ENCODE data around the gene PPP1R14D. TPM values are rescaled to one million over a fixed set of nuclear protein-coding genes. Genes with fewer than 3 reads are reported as not detected.

The PPP1R14D gene
- total RNA-seq, 1 donor from 2014 or later, result not detected

DNA sequence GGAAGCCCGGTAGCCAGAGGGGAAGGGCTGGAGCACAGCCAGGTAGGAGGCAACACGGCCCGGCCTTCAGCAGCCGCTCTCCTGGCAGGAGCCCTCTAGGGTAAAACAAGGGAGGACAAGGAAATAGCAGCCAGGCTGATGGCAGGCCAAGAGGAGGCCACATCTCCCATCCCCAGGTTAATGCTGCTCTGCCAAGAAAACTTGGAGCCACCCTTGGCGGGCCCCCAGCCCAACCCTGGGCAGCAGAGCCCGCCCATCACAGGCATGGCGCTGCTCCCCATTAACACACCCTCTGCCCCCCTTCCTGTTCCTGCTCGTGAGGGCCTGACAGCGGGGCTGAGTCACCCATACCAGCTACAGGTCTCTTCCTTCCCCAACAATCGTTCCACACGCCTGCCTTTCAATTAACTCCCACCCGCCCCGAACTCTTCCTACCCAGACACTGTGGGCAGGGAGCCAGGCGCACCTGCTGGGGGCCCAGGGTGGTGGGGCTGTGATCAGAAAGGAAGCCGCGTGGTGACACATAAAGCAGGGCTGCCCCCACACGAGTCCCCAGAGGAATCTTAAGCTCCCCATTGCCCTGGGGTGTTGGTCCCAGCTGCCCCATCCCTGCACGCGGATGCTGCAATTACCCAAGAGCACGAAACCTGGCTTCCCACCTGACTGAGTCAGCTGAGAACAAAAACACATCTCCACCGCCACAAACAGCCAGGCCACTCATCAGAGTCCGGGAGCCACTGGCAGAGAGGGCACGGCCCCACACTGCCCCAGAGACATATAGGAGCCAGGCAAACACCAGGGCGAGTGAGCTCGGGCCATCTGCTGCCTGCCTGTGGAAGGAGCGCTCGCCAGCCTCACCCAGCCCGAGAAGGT lies 59.0 kb downstream of the PPP1R14D start, which contains the start of gene C15orf62:
TSS of gene C15orf62 (plus strand) at position 707 of the 873 bp plus-strand sequence. CDS start 516 bp downstream, outside the sequence.
- H3K4me3 ChIP-seq (ENCODE audit: low read depth, low read length), result peak within 1 kb of the TSS; percentile 1
- TF ChIP-seq, protein P1, sequence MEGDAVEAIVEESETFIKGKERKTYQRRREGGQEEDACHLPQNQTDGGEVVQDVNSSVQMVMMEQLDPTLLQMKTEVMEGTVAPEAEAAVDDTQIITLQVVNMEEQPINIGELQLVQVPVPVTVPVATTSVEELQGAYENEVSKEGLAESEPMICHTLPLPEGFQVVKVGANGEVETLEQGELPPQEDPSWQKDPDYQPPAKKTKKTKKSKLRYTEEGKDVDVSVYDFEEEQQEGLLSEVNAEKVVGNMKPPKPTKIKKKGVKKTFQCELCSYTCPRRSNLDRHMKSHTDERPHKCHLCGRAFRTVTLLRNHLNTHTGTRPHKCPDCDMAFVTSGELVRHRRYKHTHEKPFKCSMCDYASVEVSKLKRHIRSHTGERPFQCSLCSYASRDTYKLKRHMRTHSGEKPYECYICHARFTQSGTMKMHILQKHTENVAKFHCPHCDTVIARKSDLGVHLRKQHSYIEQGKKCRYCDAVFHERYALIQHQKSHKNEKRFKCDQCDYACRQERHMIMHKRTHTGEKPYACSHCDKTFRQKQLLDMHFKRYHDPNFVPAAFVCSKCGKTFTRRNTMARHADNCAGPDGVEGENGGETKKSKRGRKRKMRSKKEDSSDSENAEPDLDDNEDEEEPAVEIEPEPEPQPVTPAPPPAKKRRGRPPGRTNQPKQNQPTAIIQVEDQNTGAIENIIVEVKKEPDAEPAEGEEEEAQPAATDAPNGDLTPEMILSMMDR (conservative IDR thresholded peaks at IDR 0.05; ENCODE audit: low read depth, low read length), result peak; percentile 5
- DNase-seq (ENCODE audit: low read depth), result no peak

DNA sequence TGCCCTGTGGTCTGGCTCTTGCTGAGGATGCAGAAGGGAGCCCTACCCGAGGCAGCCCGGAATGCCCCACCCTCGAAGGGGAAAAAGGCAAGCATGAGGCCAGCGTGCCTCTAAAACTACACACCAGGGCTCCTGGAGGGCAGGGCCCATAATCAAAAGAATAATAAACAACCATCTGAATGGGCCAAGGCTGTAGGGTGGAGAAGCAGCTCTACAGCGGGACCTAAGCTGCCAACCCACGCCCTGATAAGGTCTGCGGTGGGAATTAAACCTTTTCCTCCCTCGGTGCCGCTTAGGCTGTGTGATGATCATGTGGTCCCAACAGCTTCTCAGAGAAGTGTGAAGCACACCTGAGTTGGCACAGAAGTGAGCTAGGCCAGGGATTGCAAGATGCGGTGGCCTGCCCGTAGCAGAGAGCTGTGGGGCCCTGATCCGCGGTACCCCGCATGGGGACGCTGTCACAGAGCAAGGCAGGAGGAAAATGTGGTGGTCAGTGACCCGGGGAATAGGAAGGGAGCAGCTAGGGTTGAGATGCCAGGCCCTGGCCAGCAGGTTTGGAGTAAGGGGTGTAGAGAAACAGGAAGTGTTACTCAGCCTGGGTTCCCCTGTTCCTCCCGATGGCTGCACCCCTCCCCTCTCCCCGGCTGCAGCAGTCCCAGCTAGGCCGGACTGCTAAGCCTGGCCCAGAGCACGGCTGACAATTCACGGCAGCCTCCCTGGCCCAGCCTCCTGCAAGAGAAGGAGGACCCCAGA lies 59.8 kb downstream of the PPP1R14D start:
- H3K4me3 ChIP-seq (ENCODE audit: low read depth, low read length), result no peak overlapping the region
- no peak for DNase-seq (ENCODE audit: low read depth)
- TF ChIP-seq, protein P1 (conservative IDR thresholded peaks at IDR 0.05; ENCODE audit: low read depth, low read length), result no peak

DNA sequence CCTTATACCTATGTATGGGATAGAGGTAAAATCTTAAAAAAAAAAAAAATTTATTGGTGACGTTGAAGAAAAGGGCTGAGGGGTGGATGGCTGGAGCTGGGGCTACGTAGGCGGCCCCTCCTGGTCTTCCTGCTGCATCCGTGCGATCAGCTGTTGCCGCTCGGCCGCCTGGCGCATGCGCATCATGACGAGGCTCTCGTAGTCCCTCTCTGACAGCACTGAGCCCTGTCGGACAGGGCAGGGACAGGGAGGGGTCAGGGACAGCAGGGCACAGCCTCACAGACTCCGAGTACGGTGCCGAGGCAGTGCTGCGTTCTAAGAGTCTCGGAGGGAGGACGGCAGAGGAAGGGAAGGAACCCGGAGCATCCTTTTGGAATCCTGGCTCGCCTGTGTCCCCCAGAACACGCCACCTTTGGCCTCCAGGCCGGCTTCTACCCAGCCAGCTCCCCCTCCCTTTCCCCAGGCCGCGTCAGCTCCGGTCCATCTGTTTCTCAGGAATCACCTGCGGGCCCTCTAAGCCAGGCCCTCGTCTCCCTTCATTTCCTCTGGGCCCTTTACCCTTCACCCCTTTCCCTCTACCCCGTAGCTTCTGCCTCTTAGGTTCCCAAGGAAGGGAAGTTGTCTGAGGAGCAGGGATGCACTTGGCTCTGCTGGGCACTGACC lies 60.5 kb downstream of the PPP1R14D start:
- TF ChIP-seq, protein P1 (conservative IDR thresholded peaks at IDR 0.05; ENCODE audit: low read depth, low read length), result no peak
- no peak for DNase-seq (ENCODE audit: low read depth)
- no peak overlapping the region for H3K4me3 ChIP-seq (ENCODE audit: low read depth, low read length)

DNA sequence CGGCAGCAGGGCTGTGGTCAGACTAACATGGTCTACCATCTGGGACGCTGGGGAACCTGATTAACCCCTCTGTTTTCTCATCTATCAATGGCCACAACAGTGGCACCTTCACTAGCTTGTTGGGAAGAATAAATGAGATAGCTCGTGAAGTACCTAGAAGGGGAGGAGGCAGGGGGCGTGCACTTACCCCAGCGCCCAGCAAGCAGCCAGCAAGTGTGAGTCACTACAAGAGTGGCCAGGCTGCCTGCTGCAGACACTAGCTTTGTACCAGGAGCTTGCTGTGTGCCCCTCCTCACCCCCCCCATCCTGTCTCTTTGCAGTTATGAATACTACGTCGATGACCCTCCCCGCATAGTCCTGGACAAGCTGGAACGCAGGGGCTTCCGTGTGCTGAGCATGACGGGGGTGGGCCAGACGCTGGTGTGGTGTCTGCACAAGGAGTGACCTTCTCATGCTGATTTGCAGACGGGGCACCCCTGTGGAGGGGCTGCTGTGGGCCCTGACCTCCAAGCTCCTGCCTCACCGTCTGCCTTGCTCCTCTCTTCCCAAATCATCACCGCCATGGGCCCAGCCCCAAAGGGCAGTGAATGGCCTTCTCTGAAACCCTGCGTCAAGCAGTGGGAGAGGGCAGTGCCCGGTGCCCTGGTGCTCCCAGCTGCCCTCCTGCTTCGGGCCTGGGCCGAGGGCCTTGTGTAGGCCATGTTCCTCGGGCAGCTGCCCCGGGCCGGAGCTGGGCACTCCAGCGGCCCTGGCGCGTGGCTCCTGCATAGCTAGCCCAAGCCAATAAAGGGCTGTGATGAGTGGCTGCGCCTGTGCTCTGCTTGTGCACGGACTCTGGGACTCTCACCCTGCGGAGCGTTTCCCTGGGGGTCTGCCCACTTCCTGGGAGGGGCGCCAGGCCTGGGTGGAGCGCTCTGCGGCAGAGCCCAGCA lies 61.3 kb downstream of the PPP1R14D start:
- TF ChIP-seq, protein P1 (conservative IDR thresholded peaks at IDR 0.05; ENCODE audit: low read depth, low read length), result no peak
- H3K4me3 ChIP-seq (ENCODE audit: low read depth, low read length), result no peak overlapping the region
- no peak for DNase-seq (ENCODE audit: low read depth)

DNA sequence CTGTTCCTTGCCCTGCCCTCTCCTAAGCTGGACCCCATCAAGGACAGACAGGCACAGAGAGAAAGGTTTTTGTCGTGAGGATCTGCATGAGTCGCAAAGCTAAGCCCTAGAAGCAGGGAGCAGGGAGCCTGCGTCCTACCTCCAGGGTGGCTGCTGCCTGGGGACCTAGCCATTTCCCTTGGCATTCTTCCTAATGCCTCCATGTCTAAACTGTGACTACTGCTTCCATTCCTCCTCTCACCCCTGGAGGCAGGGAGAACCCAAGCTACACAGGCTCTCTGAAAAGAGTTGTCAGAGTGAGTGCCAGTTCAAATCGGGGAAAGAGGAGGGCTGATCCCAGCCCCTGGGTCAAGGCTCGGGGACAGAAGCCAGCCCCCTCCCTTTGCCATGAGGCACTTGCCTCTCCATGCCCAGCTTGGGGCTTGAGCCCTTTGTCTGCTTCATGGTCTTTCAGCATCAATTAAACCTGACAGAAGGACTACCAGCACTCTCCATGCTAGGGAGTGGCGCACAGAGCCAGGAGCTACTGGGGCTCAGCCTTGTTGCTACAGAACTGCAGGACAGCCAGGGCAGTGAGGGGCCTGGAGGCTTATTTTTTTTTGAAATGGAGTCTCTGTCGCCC lies 62.2 kb downstream of the PPP1R14D start:
- no peak overlapping the region for H3K4me3 ChIP-seq (ENCODE audit: low read depth, low read length)
- TF ChIP-seq, protein P1 (conservative IDR thresholded peaks at IDR 0.05; ENCODE audit: low read depth, low read length), result no peak
- DNase-seq (ENCODE audit: low read depth), result no peak

Other genes with a start within 250 kb of the PPP1R14D start
- gene KNL1, start 234.5 kb downstream of the PPP1R14D start, total RNA-seq, result 23.9 and 31.3 TPM in 2 replicates
- gene RAD51, start 133.5 kb downstream of the PPP1R14D start, total RNA-seq, result 19.5 and 20.8 TPM in 2 replicates
- 20.6 and 25.4 TPM in 2 replicates for gene RMDN3, start 73.5 kb downstream of the PPP1R14D start, total RNA-seq
- gene GCHFR, start 64.6 kb downstream of the PPP1R14D start, total RNA-seq, result 87.2 and 113 TPM in 2 replicates
- gene C15orf62, start 58.7 kb downstream of the PPP1R14D start, total RNA-seq, result 0.63 and 2.7 TPM in 2 replicates
- 30.0 and 34.8 TPM in 2 replicates for gene ZFYVE19, start 21.6 kb downstream of the PPP1R14D start, total RNA-seq
- gene DNAJC17, start 21.2 kb downstream of the PPP1R14D start, total RNA-seq, result 21.7 and 43.2 TPM in 2 replicates
- 159 and 319 TPM in 2 replicates for gene SPINT1, start 15.3 kb upstream of the PPP1R14D start, total RNA-seq
- 1.7 and 3.1 TPM in 2 replicates for gene RHOV, start 45.5 kb upstream of the PPP1R14D start, total RNA-seq
- 27.2 and 35.4 TPM in 2 replicates for gene VPS18, start 65.7 kb upstream of the PPP1R14D start, total RNA-seq
- gene DLL4, start 100.6 kb upstream of the PPP1R14D start, total RNA-seq, result 0.07 and 0.69 TPM in 2 replicates
- 14.3 and 23.8 TPM in 2 replicates for gene CHAC1, start 124.8 kb upstream of the PPP1R14D start, total RNA-seq

All from epithelial cell of proximal tubule (primary cell).